ENCODE data around the gene CEACAM21. TPM values are rescaled to one million over a fixed set of nuclear protein-coding genes. Genes with fewer than 3 reads are reported as not detected.

Gene CEACAM21
- total and polyA plus RNA-seq, 5 donors, result 0.36 to 1.6 (median 0.78) TPM

DNA sequence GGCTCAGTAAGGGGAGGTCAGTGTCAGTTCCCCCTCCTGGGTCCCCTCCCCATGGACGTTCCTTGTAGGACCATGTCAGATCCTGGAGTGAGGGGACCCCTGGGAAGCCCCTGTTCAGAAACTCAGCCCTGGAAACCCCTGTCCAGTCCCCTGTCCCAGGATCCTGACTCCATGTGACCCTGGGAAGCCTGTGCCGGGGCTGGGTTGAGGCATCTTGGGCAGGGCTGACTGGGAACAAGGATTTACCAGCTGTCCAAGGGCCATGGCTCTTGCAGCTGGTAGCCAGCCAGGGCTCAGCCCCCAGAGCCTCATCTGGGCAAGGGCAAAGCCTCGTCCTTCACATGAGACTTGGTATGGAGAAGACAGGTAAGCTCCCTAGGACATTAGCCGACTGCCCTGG lies 25.8 kb downstream of the CEACAM21 start:
- no peak for ATAC-seq
- intact Hi-C loops (cut with DNase I), result no loop called here

DNA sequence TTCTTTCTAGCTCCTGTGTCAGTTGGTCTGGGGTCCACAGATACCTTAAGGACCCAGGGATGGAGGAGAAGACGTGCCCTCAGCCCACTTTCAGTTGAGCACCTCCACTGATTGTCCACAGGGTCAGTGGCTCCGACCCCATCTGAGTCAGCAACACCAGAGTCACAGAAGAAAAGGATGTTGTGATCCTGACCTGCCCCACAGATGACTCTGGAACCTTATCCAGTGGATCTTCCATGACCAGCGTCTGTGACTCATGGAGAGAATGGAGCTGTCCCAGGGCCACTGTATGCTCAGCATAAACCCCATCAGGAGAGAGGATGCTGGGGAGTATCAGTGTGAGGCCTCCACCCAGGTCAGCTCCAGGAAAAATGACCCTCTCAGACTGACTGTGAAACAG lies 28.9 kb downstream of the CEACAM21 start:
- Histone ChIP-seq H3K9me3 (ENCODE audit: control insufficient read depth, low read length) (no peaks in the 10 kb centered on the region), H3K4me3 (ENCODE audit: low read length) (no peak overlapping the region), H3K4me1 (ENCODE audit: control insufficient read depth, insufficient read depth, low read length) (no peaks in the 10 kb centered on the region), H3K27ac (ENCODE audit: low read length) (no peak overlapping the region), H3K27me3 (ENCODE audit: control insufficient read depth, insufficient read depth) (no peaks in the 10 kb centered on the region)
- WGBS, result 42% methylated on average over 3 of the region's 3 CpGs
- intact Hi-C loops (cut with DNase I), result no loop called here
- DNase-seq, result no peak
- ATAC-seq, result no peak

More for the DNA sequence above, 25.8 kb downstream of the CEACAM21 start:
- no peak overlapping the region for H3K4me3 ChIP-seq (ENCODE audit: low read length)
- H3K27ac ChIP-seq (ENCODE audit: low read length), result no peak overlapping the region
- H3K4me1 ChIP-seq (ENCODE audit: control insufficient read depth, insufficient read depth, low read length), result no peaks in the 10 kb centered on the region
- H3K27me3 ChIP-seq (ENCODE audit: control insufficient read depth, insufficient read depth), result no peaks in the 10 kb centered on the region
- WGBS, result 56% methylated on average over 4 of the region's 4 CpGs
- H3K9me3 ChIP-seq (ENCODE audit: control insufficient read depth, low read length), result no peaks in the 10 kb centered on the region
- DNase-seq, result no peak

DNA sequence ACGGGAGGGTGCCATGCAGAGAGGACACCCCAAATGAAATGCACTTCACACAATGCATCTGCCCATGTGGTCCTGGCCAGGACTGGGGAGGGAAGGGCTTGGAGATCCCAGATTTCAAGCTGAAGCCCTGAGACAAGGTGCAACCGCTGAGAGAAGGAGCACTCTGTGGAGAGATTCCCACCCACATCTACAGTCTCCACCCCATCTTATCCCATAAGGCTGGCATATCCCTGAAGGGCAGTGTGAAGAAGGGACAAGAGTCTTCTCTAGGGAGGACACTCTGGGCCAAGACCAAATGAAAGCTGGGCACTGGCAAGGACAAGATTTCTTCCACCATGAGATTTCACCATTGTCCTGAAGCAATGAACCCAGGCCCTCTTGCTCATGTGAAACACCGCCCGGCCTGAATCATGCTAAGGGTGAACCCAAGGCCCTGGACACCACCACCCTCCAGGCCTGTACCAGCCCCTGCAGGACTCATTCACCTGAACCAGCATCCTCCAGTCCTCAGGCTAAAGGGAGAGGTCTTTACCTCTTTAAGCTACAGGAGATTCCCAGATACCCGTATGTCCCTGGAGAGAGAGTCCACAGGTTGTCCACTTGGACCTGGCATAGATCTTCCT lies 30.4 kb downstream of the CEACAM21 start:
- H3K27ac ChIP-seq (ENCODE audit: low read length), result no peak overlapping the region
- no peaks in the 10 kb centered on the region for H3K9me3 ChIP-seq (ENCODE audit: control insufficient read depth, low read length)
- 81% methylated on average over 5 of the region's 5 CpGs for WGBS
- no peaks in the 10 kb centered on the region for H3K4me1 ChIP-seq (ENCODE audit: control insufficient read depth, insufficient read depth, low read length)
- DNase-seq (no peak), ATAC-seq (no peak)
- intact Hi-C loops (cut with DNase I), result no loop called here
- H3K27me3 ChIP-seq (ENCODE audit: control insufficient read depth, insufficient read depth), result no peaks in the 10 kb centered on the region
- no peak overlapping the region for H3K4me3 ChIP-seq (ENCODE audit: low read length)

DNA sequence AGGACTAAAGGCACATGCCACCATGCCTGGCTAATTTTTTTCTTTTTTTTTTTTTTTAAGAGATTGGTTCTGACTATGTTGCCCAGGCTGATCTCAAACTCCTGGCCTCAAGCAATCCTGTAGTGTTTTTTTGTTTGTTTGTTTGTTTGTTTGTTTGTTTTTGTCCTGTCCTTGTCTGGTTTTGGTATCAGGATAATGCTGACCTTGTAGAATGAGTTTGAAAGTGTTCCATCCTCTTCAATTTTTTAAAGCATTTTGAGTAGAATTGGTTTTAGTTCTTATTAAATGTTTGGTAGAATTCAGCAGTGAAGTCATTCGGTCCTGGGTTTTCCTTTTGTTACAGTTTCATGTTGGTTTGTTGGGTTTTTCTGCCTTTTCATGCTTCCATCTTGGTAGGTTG lies 31.7 kb downstream of the CEACAM21 start:
- no peaks in the 10 kb centered on the region for H3K27me3 ChIP-seq (ENCODE audit: control insufficient read depth, insufficient read depth)
- H3K27ac ChIP-seq (ENCODE audit: low read length), result no peak overlapping the region
- no peaks in the 10 kb centered on the region for H3K9me3 ChIP-seq (ENCODE audit: control insufficient read depth, low read length)
- intact Hi-C loops (cut with DNase I), result no loop called here
- H3K4me1 ChIP-seq (ENCODE audit: control insufficient read depth, insufficient read depth, low read length), result no peaks in the 10 kb centered on the region
- no peak overlapping the region for H3K4me3 ChIP-seq (ENCODE audit: low read length)
- DNase-seq, result no peak
- WGBS, result 85% methylated on average over 1 of the region's 1 CpG
- ATAC-seq, result no peak

DNA sequence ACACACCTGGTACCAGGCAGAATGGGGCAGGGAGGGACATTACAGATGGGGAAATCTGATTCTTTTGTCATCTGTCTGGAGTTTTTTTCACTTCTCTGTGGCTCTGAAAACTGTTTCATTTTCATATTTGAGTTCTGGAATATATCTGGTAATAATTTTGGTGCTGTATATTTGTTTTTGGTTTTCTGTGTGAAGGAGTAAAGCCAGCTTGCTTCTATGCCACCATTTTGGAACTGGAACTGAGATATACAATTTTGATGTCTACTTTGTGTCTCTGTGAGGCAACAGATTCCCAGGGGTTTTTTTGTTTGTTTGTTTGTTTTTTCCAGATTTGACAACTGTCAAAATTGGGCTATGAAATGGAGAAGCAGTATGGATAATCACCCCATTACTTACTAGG lies 34.8 kb downstream of the CEACAM21 start:
- no peaks in the 10 kb centered on the region for H3K9me3 ChIP-seq (ENCODE audit: control insufficient read depth, low read length)
- no peak for ATAC-seq
- H3K4me1 ChIP-seq (ENCODE audit: control insufficient read depth, insufficient read depth, low read length), result no peaks in the 10 kb centered on the region
- H3K27me3 ChIP-seq (ENCODE audit: control insufficient read depth, insufficient read depth), result no peaks in the 10 kb centered on the region
- intact Hi-C loops (cut with DNase I), result no loop called here
- H3K27ac ChIP-seq (ENCODE audit: low read length), result no peak overlapping the region
- no peak for DNase-seq
- no peak overlapping the region for H3K4me3 ChIP-seq (ENCODE audit: low read length)

DNA sequence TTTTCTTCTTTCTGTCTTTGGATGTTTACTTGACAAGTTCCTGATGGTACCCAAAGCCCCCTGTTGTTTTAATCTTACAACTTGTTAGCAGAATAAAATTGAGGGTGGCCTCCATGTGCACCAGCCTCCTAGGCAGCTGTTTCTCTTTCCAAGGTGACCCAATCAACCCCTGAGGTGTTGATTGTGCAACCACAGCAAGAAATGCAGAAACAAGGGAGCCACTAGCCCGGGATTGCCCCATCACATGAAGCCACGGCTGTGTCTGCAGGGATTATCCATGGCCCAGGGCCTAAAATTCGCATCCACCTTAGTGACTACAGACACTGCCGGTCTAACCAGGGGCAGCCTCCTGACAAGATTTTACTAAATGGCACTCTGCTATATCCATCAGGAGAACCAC lies 36.5 kb downstream of the CEACAM21 start:
- intact Hi-C loops (cut with DNase I), result no loop called here
- Histone ChIP-seq H3K9me3 (ENCODE audit: control insufficient read depth, low read length) (no peaks in the 10 kb centered on the region), H3K4me3 (ENCODE audit: low read length) (no peak overlapping the region), H3K27ac (ENCODE audit: low read length) (no peak overlapping the region), H3K27me3 (ENCODE audit: control insufficient read depth, insufficient read depth) (no peaks in the 10 kb centered on the region), H3K4me1 (ENCODE audit: control insufficient read depth, insufficient read depth, low read length) (no peaks in the 10 kb centered on the region)
- ATAC-seq (no peak), DNase-seq (no peak)
- 62% methylated on average over 4 of the region's 4 CpGs for WGBS

DNA sequence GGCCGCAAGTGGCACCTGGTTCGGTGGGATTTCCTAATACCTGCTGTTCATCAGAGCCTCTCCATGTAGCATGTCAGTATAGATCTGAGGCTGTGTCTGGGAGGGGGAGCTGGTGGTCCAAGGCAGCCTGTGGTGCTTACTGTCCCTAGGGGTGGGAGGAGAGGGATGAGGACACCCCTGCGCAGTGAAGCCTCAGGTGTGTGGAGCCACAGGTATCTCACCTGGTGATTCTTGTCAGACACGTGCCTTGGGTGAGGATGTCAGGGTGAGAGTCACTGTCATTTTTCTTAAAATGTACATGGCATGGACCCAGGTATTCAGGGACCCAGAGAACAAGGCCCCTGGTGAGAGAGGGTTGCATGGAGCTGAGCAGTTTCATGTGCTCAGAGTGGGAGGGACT lies 39.2 kb downstream of the CEACAM21 start:
- H3K27ac ChIP-seq (ENCODE audit: low read length), result no peak overlapping the region
- 82% methylated on average over 4 of the region's 4 CpGs for WGBS

DNA sequence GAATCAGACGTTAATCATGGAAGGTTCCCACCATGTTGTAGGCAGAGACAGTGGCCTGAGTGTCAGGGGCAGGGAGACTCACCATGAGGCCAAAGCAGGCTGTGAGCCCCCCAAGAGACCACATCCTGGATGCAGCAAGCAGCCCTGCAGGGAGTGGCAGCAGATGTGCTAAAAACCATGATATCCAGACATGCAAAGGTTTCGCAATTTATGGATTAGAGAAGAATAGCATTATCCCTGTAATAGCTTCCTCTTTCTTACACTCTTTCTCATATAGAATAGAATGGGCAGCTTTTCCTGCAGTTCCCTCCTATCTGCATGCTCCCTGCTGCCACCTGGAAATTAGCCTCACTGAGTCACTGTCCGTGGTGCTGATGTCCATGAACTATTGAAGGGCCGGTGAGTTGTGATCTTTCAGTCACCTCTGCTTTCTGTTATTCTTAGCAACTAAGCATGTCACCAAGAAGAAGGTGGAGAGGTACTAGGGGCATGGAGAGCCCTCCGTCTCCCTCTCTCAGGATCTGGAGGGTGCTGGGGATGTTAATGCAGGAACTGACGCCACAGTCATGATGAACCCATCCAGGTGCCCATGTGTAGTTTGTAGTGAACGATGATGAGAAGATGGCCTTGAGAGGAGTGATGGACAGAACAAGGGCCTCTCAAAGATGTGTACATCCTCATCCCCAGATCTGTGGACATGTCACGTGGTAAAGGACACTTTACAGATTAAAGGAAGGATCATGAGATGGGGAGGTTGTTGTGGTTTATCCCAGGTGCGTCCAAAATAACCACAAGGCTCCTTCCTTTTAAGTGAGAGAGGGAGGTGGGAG lies 41.0 kb downstream of the CEACAM21 start:
- H3K4me1 ChIP-seq (ENCODE audit: control insufficient read depth, insufficient read depth, low read length), result no peaks in the 10 kb centered on the region
- no peak overlapping the region for H3K27ac ChIP-seq (ENCODE audit: low read length)
- ATAC-seq (no peak), DNase-seq (no peak)
- WGBS, result 38% methylated on average over 9 of the region's 9 CpGs
- H3K9me3 ChIP-seq (ENCODE audit: control insufficient read depth, low read length), result no peaks in the 10 kb centered on the region
- no peak overlapping the region for H3K4me3 ChIP-seq (ENCODE audit: low read length)
- no peaks in the 10 kb centered on the region for H3K27me3 ChIP-seq (ENCODE audit: control insufficient read depth, insufficient read depth)
- intact Hi-C loops (cut with DNase I), result no loop called here

More for the DNA sequence above, 39.2 kb downstream of the CEACAM21 start:
- no peaks in the 10 kb centered on the region for H3K9me3 ChIP-seq (ENCODE audit: control insufficient read depth, low read length)
- no peaks in the 10 kb centered on the region for H3K27me3 ChIP-seq (ENCODE audit: control insufficient read depth, insufficient read depth)
- H3K4me1 ChIP-seq (ENCODE audit: control insufficient read depth, insufficient read depth, low read length), result no peaks in the 10 kb centered on the region
- no peak for ATAC-seq
- DNase-seq, result no peak
- intact Hi-C loops (cut with DNase I), result no loop called here
- no peak overlapping the region for H3K4me3 ChIP-seq (ENCODE audit: low read length)

DNA sequence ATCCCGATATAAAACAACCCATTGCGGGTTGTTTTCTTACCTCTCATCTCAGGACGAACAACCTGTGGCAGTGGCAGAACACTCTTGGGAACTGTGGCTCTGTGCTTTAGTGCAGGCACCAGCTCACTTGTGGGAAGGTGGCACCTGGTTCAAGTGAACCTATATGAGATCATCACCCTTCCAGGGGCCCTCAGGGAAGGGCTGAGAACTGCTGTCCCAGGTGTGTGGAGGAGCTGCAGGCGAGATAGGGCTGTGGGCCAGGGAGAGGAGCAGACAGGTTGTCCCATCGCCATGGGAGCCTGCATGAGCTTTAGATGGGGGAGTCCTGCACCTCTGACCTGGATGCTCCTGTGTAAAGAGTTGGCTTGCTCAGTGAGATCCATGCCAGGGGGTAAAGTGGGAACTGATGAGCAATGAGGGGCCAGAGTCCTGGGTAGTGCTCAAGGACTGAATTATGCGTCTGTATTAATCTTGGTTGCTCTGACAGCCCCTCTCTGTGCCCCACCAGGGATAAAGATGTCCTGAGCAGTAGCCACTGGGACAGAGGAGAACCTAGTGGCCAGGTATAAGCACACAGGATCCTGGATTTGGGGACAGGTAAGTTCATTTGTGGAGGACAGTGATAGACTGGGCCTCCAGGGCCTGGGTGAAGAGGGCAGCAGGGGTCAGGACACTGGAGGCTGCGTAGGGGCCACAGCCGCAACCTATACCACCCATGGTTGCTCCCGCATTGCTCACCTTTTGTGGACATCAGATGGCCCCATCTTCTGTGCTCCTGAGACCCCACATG lies 42.2 kb downstream of the CEACAM21 start:
- no peak for ATAC-seq
- no peaks in the 10 kb centered on the region for H3K4me1 ChIP-seq (ENCODE audit: control insufficient read depth, insufficient read depth, low read length)
- intact Hi-C loops (cut with DNase I), result no loop called here

DNA sequence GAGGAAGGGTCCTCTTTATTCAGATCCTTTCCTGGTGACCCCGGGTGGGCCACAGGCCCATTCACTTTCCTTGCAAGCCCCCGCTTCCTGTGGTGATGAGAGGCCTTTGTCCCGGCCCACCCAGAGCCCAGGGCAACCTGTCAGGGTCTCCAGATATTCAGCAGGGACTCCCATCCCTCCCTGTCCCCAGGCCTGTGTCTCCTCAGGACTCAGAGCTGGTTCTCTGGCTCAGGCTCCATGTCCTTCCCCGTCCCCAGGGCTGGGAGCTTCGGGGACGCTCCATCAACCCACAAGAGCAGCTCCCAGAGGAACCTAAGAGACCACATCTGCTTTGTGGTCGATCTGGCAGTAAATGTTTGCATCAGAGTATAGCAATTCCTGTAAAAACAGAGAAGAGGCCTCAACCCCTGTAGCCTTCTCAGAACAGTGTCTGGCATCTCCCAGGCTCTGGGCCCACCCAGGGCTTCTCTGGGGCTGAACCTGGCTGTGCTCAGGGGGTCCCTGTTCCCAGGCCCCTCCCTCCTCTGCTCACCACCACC lies 43.1 kb downstream of the CEACAM21 start:
- DNase-seq (no peak), ATAC-seq (no peak)
- H3K4me3 ChIP-seq (ENCODE audit: low read length), result no peak overlapping the region
- no peaks in the 10 kb centered on the region for H3K9me3 ChIP-seq (ENCODE audit: control insufficient read depth, low read length)
- H3K27ac ChIP-seq (ENCODE audit: low read length), result no peak overlapping the region
- no peaks in the 10 kb centered on the region for H3K27me3 ChIP-seq (ENCODE audit: control insufficient read depth, insufficient read depth)
- intact Hi-C loops (cut with DNase I), result no loop called here
- 34% methylated on average over 7 of the region's 7 CpGs for WGBS
- H3K4me1 ChIP-seq (ENCODE audit: control insufficient read depth, insufficient read depth, low read length), result no peaks in the 10 kb centered on the region

More for the DNA sequence above, 42.2 kb downstream of the CEACAM21 start:
- DNase-seq, result no peak
- Histone ChIP-seq H3K9me3 (ENCODE audit: control insufficient read depth, low read length) (no peaks in the 10 kb centered on the region), H3K4me3 (ENCODE audit: low read length) (no peak overlapping the region), H3K27ac (ENCODE audit: low read length) (no peak overlapping the region), H3K27me3 (ENCODE audit: control insufficient read depth, insufficient read depth) (no peaks in the 10 kb centered on the region)
- 75% methylated on average over 9 of the region's 9 CpGs for WGBS

DNA sequence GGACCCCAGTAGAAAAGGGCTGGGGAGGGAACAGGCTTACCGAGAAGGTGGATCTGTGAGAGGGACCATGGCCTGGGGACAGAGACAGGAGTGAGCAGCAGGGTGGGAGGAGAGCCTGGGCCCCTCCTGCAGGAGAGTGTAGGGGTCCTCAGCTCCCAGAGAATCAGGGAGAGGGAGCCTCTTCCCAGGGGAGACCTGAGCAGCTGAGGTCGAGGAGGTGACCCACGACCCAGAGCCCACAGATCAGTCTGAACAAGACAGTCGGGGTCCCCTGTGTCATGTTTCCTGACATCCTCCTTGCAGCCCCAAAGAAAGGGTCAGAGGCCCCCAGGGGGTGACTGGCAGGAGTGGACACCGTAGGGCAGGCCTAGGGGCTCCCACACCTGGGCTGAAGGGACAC lies 44.2 kb downstream of the CEACAM21 start:
- H3K4me1 ChIP-seq (ENCODE audit: control insufficient read depth, insufficient read depth, low read length), result no peaks in the 10 kb centered on the region
- H3K27ac ChIP-seq (ENCODE audit: low read length), result no peak overlapping the region
- H3K27me3 ChIP-seq (ENCODE audit: control insufficient read depth, insufficient read depth), result no peaks in the 10 kb centered on the region

More for the DNA sequence above, 44.2 kb downstream of the CEACAM21 start:
- no peak overlapping the region for H3K4me3 ChIP-seq (ENCODE audit: low read length)
- no peak for DNase-seq
- no peak for ATAC-seq
- no peaks in the 10 kb centered on the region for H3K9me3 ChIP-seq (ENCODE audit: control insufficient read depth, low read length)
- WGBS, result 68% methylated on average over 5 of the region's 5 CpGs
- intact Hi-C loops (cut with DNase I), result no loop called here
